ENCODE measurements around the gene PGA3.
"Not testable (repeated sequence)": the region's sequence is repeated elsewhere in the genome, so short reads cannot be mapped to it uniquely, and the experiment has no call there.

Gene PGA3

DNA sequence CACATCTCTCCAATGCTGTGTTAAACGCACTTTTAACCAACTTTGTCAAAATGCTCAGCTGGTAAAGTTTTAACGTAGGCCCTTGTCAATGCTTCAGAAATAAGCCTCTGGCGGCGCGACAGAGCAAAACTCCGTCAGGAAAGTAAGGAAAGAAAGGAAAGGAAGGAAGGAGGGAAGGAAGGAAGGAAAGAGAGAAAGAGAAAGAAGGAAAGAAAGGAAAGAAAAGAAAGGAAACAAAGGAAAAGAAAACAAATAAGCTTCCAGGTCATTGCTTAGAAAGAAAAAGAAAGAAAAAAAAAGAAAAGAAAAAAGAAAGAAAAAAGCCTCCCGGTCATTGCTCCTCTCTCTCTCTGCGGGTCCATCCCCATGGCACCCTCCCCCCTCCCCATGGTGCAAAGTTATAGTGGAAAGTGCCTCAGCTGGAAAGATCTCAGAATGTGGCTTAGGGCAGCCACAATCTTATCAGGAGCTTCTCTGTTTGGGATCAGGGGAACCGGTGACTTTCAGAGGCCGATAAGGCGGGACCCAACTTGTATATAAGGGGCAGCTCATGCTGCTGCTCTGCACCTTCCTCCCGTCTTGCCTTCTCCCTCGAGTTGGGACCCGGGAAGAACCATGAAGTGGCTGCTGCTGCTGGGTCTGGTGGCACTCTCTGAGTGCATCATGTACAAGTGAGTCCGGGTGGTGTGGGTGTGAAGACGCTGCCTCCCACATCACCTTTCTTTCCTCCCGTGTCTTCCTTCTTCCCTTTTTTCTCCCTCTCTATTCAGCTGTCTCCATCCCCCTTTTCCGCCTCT, at the start of gene PGA3:
TSS of gene PGA3 (plus strand) at position 566 of the 797 bp plus-strand sequence. CDS start at position 616, 50 bp downstream.
- DNase-seq: not testable (repeated sequence)

GRCh38 chr11:61153593-61154095, 49.7 kb upstream of the PGA3 start:
- DNase-seq: no peak

- no peak for DNase-seq
Measured at GRCh38 chr11:61154528-61154927, 48.8 kb upstream of the PGA3 start.

GRCh38 chr11:61155312-61155711, 48.0 kb upstream of the PGA3 start:
- DNase-seq: no peak

DNA sequence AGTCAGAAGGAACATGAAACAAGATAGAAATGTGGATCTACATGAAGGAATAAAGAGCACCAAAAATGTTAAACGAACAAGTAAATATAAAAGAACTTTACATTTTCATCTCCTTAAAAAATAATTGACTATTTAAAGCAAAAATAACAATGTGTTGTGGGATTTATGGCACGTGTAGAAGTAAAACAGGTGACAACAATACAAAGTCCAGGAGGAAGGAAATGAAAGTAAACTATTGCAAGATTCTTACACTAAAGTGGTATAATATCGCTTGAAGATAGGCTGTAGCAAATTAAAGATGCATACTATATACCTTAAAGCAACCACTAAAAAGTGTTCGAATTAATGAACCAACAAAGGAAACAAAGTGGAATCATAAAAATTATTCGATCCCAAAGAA, 47.6 kb upstream of the PGA3 start:
- DNase-seq: no peak

GRCh38 chr11:61157743-61158142, 45.6 kb upstream of the PGA3 start:
- DNase-seq: no peak

DNA sequence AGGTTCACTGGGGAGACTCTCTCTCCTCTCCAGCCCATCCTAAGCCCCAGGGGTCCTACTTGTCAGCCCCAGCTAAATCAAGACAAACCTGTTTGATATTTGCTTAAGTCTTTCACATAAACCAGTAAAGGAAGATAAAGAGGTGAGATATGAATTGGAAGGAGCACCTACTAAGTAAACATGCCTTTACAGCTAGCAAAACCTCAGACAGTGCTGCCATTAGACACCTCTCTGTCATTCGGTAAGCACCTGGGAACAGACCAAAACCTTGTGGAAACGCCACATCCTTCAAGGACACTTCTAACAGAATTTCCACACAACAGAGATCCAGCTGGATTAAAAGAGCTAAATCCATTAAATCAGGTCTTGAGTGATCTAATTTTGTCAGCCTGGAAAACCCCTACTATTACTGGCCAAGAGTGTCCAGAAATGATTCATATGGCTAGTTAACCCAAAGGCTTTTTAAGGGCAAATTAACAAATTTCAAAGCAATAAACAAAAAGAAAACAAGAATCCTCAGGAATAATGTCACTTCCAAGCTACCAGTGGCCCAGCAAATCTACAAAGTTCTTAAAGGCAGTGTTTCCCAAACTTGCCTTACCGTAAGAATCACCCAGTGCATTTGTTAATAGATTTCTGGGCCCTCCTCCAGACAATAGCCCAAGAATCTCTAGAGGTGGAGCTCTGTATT, 44.5 kb upstream of the PGA3 start:
- no peak for DNase-seq

DNA sequence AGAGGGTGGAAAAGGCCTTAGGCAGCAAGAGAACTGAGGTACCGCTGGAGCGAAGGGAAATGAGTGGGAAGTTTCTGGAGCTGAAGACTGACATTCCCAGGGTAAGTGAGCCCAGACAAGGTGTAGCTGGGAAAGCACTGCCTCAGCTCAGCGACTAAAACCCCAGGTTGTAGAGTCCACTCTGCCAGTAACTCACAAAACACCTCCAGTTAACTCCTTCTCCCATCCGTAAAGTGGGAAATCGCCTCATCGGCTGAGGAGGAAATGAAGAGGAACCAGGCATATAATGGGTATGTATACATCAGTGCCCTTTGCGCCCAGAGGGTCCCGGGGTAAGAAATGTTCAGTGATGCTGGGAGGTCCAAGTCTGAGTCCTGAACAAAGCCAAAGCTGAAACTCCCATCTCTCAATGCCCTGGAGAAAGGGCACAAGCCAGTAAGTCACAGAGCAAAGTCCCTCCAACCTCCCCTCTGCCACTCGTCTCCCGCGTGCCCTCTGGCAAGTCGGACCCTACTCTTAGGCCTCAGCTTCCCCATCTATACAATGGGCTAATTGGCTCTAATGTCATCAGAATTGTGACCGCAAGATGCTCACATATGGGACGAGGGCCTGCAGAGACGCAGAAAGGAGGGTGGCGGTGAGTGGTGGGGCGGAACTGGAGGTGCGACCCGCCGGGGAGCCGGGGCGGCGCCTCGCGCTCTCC, 42.7 kb upstream of the PGA3 start:
- no peak for DNase-seq

DNA sequence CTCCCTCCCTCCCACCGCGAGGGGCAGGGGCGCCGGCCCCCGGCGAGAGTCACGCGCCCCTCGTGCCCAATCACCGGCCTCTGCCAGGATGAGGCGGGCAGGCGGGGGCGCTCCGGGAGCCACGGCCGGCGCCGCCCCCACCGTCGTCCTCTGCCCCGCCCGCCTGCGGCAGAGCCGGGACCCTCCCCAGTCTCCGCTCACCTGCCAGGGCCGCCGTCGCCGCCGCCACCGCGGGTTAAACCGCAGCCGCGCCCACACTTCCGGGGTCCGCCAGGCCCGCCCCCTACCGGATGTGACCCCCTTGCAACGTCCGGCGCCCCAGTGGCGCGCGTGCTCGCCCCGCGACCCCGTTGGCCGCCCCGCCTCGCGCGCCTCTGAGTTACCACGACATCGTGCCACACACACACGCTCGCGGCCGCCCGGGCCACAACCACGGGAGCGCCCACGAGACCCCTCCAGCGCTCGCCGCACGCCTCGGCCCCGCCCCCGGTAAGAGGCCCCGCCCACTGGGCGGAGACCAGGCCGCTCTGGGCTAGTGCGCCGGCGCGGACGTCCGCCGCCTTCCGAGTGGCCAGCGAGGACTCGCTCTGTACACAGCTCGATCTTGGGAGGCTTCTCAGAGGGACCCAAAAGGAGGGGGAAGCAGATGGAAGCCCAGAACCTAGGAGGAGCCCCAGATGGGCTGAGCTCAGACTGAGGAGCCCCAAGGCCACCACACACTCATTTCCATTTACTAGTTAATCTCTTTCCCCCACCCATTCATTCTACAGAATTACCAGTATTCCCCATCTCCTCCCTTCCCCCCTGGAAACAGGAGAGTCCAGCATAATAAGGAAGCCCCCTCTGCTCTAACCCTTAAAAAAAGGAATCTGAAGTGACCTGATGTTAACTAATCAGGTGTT, 41.9 kb upstream of the PGA3 start, which contains the start of gene VPS37C:
TSS of gene VPS37C (minus strand) at position 237 of the 902 bp plus-strand sequence. CDS start 22,597 bp downstream, outside the sequence.
- peak; percentile 86 for DNase-seq

DNA sequence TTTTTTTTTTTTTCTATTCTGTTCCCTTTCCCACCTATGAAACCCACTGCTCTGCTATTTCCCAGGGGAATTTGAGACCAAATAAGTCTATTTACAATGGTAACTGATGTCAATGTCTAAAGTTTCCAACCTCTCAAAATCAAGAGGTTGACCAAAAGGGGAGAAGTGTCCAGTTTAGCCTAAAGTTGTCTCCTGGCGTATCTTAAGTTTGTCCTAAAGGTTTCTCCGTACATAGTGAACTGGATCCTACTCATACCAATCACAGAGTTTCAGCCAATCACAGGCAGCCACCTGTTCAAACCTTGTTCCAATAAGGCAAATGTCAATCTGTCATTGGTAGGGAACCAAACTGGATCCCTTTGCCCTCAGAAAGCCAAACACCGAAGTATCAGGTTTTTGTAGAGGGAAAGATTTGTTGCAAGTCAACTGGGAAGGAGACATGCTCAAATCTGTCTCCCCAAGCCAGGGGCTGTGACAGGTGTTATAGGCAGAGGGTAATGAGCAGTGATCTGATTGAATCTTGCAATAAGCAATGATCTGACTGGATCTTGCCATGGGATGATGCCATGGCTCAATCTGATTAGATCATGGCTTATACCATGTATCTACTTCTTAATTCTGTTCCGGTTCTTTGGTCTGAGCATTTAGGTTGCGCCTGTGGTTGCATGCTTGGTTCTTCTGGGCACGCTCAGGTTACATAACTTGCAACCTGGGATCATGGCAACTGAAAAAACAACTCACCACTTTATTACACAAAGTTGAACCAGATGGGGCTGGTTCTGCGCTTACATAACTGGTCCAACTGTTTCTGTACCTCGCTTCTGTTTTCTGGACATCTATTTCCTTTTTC, 41.0 kb upstream of the PGA3 start:
- DNase-seq: no peak

DNA sequence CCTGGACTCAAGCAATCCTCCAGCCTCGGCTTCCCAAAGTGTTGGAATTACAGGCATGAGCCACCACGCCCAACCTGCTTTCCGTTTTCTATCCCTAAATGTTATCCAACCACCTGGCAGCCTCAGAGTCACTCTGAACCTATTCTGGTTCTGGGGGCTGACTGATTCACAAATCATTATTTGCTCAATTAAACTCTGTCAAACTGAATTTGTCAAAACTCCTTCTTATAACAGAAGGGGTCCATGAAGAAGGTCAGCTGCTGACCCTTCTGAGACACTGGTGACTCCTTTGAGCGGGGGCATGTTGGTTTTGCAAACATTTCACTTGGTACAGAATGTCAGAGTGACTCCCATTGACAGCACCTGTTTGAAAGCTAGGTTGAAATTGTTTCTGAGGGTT, 40.3 kb upstream of the PGA3 start:
- DNase-seq: no peak

DNA sequence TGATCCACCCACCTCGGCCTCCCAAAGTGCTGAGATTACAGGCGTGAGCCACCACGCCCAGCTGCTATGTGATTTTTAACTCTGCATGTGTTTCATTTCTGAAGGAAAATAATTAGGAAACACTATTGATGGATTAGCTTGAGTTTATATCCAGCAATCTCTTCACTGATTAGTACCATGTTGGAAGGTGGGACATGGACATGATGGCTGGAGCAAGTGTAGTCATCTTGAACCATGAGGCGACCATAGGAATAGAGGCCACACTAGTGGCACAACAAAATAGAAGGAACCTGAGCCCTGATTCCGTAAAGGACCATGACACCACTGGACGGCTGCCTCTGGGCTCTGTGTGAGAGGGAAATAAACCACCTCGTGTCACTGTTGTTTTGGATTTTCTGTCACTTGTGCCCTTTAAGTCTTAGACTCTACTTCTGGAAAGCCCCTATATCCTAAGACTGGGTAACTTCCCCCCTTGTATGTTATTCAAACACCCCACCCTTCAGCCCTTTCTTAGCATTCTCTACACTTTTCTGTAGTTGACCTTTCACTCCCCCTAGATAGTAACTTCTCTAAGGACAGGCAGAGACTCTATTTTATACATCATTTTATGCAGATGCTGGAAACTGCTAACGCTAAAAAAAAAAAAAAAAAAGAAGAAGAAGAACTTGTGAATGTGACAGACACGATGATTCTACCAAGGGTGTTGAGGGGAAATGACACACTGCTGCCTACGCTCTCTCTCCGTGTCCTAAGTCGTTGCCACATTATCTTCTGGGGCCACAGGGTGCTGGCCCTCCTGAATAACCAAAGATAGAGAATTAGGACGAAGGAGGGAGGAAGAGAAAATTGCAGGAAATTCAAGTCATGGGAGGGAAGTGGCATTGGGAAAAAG, 39.4 kb upstream of the PGA3 start:
- no peak for DNase-seq

DNA sequence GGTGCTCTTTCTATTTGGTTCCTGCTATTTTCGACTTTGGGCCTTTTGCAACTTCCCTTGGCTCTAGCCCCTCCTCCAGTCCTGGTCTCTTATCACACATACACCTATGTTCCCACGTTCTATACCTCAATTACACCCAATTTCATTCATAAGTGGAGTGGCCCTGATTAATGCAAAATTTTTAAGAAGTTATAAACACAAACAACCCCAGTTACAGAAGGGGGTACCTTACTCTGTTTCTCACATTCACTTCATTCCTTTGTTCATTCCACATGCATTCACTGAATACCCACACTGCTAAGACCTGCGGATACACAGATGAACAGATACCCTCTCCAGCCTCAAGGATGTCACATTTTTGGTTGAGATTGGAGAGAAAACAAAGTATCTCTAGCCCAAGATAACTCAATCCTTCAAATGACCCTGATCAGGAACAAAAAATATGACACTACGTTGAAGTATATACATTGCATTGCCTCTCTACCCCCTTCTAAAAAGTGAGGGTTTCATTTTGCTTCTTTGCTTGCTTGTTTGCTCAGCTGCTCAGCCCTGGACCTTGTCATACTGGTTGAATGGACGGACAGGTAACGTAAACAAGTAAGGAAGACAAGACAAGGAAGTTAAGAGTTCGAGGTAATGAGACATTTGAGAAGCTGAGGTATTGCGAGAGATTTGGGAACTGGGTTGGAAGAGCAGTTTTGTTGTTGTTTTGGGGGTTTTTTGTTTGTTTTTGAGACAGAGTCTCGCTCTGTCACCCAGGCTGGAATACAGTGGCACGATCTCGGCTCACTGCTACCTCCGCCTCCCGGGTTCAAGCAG, 38.5 kb upstream of the PGA3 start:
- no peak for DNase-seq

DNA sequence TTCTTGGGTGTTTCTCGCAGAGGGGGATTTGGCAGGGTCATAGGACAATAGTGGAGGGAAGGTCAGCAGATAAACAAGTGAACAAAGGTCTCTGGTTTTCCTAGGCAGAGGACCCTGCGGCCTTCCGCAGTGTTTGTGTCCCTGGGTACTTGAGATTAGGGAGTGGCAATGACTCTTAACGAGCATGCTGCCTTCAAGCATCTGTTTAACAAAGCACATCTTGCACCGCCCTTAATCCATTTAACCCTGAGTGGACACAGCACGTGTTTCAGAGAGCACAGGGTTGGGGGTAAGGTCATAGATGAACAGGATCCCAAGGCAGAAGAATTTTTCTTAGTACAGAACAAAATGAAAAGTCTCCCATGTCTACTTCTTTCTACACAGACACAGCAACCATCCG, 37.5 kb upstream of the PGA3 start:
- not testable (repeated sequence) for DNase-seq

GRCh38 chr11:61166331-61166730, 37.0 kb upstream of the PGA3 start:
- DNase-seq: not testable (repeated sequence)

- no peak for DNase-seq
Measured at GRCh38 chr11:61168042-61168688, 35.1 kb upstream of the PGA3 start.

DNA sequence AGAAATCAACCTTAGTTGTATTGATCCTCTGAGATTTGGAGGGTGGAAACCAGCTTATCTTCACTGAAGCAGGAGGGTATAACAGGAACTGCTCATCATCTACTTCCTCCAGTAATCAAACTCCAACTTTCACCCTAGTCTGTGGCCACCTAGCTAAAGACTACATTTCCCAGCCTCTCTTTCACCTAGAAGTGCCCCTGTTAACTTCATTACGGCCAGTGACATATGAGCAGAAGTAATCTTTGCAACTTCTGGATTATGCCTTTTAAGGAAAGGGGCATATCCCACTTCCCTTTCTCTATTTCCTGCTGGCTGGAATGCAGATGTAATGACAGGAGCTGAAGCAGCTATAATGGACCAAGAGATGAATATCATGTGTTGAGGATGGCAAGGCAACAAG, 34.5 kb upstream of the PGA3 start:
- DNase-seq: no peak

- no peak for DNase-seq
Measured at GRCh38 chr11:61170566-61170965, 32.7 kb upstream of the PGA3 start.

- DNase-seq: no peak
Measured at GRCh38 chr11:61171907-61172306, 31.4 kb upstream of the PGA3 start.
